NCI-H1105 treated with DMSO at 0.1 percent for 48 hours (cell line): ENCODE results near the gene SMTN.
A peak's percentile ranks its signal among the peaks of the same experiment; 100 is the strongest.
"Not testable (repeated sequence)": the region's sequence is repeated elsewhere in the genome, so short reads cannot be mapped to it uniquely, and the experiment has no call there.

Experiments
- DNase-seq: peaks from one replicate; lab custom pipeline; 2025; lab: John Stamatoyannopoulos, UW

The SMTN gene

GRCh38 chr22:31104869-31105268 is 23.8 kb downstream of the SMTN start:
- no peak for DNase-seq

DNA sequence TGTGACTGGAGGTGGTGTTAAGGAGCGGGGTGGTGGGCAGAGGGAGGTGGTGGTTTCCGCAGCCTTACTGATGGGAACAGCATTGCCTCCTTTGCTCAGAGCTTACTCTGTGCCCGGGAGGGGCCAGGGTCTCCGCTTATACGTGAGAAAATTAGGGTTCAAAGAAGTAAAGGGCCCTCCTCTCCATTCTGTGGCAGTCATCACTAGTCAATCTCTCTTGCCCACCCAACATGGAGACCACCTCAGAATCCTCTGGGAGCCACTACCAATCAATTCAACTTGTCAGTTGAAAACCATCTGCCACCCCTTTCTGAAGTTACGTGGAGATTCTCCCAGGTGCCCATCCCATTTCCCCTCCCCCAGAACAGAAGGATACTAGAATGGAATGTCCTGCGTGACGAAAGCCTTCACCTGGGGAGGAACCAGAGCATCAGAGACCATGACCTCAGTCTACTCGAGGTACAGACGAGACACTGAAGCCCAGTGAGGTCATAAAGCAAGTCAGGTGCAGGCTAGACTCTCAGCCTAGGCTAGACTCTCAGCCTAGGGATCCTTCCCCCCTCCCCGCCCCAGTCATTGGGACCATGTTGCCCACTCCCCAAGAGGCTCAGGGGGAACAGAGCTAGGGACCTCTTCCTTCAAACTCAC is 24.3 kb downstream of the SMTN start:
- no peak for DNase-seq

- DNase-seq: no peak
Observed at GRCh38 chr22:31106001-31106571, 25.0 kb downstream of the SMTN start.

DNA sequence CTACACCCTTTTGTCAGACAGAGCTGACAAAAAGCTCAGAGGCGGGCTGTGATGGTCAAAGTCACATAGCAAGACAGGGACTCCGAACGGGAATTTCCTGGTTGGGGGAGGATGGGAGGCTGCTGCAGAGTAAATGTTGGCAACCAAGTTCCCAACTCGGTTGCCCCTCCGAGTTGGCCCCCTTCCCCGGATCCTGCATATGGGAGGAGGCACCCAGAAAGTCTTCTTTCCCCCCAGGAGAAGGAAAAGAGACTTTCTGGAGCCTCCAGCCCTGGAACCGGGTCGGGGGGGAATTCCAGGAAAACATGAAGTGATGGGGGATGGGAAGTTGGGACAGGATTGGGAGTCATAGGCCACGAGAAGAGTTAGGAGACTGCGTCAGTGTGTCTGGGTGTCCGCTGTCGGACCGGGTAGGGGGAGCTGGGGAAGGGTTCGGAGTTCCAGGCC is 25.6 kb downstream of the SMTN start:
- no peak for DNase-seq

GRCh38 chr22:31107178-31107893 is 26.2 kb downstream of the SMTN start, which contains the start of gene SELENOM:
SELENOM (minus strand) TSS chr22:31107568; CDS start chr22:31107505, 63 bp downstream.
- no peak for DNase-seq

DNA sequence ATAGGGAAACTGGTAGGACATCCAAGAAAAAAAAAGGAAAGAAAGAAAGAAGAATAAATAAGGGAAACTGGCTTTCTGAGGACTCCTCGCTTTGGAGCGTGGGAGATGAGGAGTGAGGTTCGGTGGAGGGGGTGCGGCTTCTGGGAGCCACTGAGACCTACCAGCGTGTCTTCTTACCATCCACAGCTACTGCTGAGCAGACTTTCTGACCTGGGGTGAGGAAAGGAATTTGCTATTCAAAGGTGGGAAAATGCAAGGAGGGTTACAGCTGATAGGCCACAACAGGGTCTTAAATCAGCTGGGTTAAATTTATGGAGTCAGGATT is 26.7 kb downstream of the SMTN start:
- no peak for DNase-seq

DNA sequence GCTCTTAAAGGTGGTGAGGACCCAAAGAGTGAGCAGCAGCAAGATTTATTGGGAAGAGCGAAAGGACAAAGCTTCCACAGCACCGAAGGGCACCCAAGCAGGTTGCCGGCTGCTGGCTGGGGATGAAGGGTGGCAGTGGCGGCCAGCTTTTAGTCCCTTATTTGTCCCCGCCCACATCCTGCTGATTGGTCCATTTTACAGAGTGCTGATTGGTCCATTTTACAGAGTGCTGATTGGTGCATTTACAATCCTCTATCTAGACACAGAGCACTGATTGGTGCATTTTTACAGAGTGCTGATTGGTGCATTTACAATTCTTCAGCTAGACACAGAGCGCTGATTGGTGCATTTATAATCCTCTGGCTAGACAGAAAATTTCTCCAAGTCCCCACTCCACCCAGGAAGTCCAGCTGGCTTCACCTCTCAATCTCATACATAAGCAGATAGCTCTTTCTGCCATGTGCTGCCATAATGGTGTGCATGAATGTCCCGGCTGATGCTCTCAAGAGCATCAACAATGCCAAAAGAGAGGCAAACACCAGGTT is 31.5 kb downstream of the SMTN start:
- DNase-seq: not testable (repeated sequence)

GRCh38 chr22:31118046-31118820 is 37.1 kb downstream of the SMTN start:
- no peak for DNase-seq

DNA sequence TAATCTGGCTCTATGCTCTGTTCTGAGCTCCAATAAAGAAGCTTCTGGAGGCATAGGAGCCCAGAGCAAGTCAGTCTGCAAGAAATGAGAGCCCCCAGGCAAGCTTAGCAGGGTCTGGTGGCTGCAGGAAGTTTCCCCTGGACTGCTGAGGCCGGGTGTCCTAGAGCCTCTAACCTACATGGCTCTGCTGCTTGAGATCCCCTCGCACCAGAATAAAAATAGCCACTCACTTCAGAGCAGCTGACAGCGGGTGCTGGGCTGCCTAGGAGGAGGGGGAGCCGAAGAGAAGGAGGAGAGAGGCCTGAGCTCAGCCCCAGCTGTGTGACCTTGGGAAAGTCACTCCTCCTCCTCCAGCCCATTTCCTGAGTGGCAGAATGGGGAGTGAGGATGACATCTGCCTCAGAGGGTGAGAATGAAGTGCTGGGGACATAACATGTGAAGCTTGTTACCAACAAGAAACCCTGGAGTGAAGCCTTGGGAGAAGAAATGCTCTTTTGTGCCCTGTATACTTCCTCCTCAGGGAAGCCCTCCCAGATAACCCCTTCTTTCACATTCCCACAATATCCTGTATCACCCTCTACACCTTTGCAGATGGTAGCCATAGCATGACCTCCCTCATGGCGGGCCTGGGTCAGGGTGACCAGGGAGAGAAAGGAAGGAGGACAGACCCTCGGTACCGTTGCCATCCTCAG is 38.1 kb downstream of the SMTN start:
- no peak for DNase-seq

DNA sequence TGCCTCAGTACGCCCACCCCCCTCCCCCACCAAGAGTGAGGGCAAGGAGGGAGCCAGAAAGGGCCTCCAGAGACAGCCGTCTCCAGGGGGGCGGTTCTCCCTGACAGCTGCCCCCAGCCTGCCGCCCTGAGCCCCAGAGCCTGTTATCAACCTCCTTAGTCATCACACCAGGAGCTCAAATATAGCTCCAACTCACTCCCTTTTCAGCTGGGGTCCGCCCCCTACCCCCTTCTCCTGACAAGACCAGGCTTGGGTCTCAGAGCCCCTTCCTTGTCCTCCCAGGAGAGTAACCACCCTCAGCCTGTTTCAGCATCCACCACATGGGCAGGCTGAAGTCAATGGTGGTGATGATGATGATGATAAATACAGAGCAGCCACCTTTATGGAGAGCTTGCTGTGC is 39.1 kb downstream of the SMTN start:
- DNase-seq: no peak

- DNase-seq: no peak
Observed at GRCh38 chr22:31120642-31121041, 39.5 kb downstream of the SMTN start.

DNA sequence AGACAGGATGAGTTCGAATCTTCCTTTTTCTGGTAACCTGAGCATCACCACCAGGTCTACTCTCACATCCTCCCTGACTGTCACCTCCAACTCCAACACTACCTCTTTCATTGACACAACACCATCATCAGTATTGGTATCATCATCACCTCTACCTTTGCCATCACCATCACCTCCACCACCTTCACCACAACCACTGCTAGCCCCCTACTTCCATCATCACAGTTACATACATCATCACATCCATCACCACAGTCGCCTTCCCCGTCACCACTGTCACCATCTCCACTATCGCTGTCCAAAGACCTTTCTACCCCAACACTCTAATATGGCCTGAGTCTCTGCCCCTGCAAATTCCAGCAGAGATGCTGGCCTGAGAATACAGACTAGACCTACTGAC is 40.3 kb downstream of the SMTN start:
- DNase-seq: no peak

GRCh38 chr22:31122196-31122531 is 41.0 kb downstream of the SMTN start:
- no peak for DNase-seq

GRCh38 chr22:31122532-31123291 is 41.6 kb downstream of the SMTN start, which contains the start of gene INPP5J:
INPP5J (plus strand) TSS chr22:31122966; CDS start chr22:31123015, 49 bp downstream.
- peak; percentile 80 for DNase-seq

DNA sequence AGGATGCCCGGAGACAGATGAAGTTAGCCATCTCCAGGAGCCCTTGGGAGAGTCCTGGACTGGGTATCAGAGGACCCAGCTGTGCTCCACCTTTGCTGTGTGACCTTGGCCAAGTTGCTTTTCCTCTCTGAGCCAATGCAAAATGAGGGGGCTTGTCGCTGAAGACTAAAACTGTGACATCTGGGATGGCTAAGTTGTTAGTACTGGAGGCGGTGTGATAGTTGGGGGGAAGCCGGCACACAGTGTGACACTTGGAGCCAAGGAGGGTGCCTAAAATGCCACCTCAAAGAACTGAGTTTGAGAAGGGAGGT is 42.1 kb downstream of the SMTN start:
- no peak for DNase-seq

GRCh38 chr22:31124290-31124689 is 43.2 kb downstream of the SMTN start:
- no peak for DNase-seq

DNA sequence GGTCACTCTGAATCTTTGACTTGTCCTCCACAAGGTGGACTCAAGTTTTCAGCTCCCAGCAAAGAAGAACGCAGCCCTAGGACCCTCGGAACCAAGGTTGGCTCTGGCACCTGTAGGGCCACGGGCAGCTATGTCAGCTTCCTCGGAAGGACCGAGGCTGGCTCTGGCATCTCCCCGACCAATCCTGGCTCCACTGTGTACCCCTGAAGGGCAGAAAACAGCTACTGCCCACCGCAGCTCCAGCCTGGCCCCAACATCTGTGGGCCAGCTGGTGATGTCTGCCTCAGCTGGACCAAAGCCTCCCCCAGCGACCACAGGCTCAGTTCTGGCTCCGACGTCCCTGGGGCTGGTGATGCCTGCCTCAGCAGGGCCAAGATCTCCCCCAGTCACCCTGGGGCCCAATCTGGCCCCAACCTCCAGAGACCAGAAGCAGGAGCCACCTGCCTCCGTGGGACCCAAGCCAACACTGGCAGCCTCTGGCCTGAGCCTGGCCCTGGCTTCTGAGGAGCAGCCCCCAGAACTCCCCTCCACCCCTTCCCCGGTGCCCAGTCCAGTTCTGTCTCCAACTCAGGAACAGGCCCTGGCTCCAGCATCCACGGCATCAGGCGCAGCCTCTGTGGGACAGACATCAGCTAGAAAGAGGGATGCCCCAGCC is 43.8 kb downstream of the SMTN start:
- DNase-seq: no peak

DNA sequence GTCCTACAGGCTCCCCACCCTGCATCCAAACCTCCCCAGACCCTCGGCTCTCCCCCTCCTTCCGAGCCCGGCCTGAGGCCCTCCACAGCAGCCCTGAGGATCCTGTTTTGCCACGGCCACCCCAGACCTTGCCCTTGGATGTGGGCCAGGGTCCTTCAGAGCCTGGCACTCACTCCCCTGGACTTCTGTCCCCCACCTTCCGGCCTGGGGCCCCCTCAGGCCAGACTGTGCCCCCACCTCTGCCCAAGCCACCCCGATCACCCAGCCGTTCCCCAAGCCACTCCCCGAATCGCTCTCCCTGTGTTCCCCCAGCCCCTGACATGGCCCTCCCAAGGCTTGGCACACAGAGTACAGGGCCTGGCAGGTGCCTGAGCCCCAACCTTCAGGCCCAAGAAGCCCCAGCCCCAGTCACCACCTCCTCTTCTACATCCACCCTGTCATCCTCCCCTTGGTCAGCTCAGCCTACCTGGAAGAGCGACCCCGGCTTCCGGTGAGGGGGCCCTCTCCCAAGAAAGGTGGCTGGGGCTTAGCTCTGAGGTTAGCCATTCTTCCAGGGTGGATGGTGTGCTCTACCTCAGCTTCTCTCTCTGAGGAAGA is 44.5 kb downstream of the SMTN start:
- DNase-seq: no peak

- DNase-seq: no peak
Observed at GRCh38 chr22:31126128-31126868, 45.2 kb downstream of the SMTN start.

- DNase-seq: no peak
Observed at GRCh38 chr22:31126869-31127175, 45.7 kb downstream of the SMTN start.
